Measurements from ENCODE around the gene LMTK2.

LMTK2 gene

DNA sequence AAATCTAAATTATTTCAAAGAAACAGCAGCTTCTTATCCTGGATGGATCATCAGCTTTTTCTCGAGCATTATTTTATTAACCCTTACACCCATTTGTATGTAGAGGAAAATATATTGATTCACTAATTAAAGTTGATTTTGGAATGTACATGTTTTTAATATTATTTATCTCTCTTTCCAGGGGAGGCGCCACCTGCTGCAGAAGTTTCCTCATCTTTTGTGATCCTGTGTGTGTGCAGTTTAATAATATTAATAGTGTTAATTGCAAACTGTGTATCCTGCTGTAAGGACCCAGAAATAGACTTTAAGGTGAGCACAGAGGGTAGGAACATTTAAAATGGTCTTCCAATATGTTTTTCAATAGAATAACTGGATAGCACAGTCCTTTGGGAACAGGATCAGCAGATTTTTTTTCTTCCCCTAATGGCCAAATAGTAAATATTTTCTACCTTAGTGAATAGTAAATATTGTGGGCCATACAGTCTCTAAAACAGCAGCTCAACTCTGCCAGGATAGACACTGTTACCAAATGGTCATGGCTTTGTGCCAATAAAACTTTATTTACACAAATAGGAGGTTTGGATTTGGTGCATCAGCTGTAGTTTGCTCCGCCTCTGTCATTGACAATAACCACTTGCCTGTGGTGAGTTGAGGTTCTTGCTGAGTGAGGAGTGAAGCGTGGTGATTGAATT lies 30.6 kb downstream of the LMTK2 start:
- DNase-seq, result no peak

DNA sequence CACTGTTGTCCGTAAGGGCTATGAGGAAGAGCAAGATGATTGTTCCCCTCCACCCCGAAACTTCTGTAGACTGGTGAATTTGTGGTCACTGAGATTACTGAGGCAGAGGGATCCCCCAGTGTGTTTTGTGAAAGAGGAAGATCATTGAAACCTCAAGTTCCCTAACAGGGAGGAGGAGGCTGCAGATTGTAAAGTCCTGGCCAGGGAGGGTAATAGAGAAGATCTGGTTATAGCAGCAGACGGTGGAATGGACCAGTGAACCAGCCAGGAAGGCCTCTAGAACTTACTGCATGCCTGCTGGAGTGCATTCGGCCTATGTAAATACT lies 31.1 kb downstream of the LMTK2 start:
- DNase-seq, result no peak

DNA sequence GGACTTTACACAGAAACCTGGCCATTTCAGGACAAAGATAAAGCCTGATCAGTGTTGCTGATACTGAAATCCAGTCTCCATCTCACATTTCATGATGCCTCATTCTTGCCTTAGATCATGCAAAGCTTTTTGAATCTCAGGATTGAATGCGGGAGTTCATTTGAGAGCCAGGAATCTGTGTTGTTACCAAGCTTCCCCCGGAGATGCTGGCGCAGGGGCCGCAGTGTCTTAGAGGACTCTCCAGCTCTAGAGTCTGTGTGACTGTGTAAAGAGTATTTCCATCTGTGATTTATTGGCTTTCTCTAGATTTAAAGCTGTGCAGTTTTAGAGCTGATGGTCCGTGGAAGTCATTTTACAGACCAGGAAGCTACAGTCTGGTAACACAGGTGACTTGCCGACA lies 32.0 kb downstream of the LMTK2 start:
- no peak for DNase-seq

DNA sequence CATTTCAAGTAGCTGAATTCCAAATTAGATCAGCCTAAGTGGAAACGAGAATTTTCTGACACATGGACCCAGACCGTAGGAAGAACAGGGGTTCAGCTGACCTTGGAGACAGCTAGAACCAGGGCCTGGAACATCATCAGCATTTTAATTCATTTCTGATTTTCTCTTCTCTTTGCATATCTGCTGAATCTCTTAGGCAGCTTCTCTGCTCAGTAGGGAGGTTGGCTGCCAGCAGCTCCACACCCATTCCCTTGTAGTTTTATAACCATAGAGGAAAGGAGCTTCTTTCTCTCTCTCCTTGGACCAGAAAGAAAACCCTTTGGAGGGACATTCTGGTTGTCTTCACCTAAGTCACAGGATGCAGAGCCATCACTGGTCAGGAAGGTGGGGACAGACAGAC lies 36.0 kb downstream of the LMTK2 start:
- no peak for DNase-seq

DNA sequence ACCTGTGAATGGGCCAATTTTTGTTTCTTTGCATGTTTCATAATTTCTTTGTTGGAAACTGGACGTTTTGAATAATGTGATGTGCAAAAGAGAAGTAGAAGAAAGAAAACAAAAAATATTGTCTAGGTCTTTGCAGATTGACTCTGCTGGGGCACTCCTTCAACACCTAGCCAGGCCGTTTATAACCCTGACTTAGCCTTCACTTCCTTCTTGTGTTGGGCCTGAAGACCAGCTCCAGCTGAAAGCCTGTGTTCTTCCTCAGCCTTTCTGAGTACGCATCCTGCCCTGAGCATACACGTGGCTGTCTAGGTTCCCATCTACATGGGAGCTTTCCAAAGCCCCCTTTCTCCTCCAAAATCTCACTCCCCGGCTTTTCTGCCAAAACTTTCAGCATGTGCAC lies 41.9 kb downstream of the LMTK2 start:
- no peak for DNase-seq

- no peak for DNase-seq
Measured at GRCh38 chr7:98149116-98149692, 42.5 kb downstream of the LMTK2 start.

DNA sequence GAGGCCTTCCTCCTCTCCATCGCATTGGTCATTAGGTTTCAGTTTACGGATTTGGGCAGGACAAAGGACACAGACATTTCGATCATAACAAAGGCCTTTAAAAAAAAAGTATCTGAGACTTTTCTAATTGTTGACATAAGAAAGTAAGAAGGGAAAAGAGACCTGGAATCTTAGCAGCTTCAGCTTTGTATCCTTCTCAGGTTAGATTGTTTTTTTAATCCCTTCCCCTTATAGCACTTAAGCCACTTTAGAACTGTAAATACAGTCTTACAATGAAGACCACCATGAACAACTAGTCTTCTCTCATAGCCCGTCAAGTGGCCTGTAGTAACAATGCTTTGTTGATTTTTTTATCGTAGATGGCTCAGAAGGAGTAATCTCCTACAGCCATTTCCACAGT lies 45.2 kb downstream of the LMTK2 start:
- DNase-seq, result no peak

GRCh38 chr7:98156700-98157099 lies 50.0 kb downstream of the LMTK2 start:
- DNase-seq, result no peak

- DNase-seq, result no peak
Measured at GRCh38 chr7:98157761-98158160, 51.1 kb downstream of the LMTK2 start.

DNA sequence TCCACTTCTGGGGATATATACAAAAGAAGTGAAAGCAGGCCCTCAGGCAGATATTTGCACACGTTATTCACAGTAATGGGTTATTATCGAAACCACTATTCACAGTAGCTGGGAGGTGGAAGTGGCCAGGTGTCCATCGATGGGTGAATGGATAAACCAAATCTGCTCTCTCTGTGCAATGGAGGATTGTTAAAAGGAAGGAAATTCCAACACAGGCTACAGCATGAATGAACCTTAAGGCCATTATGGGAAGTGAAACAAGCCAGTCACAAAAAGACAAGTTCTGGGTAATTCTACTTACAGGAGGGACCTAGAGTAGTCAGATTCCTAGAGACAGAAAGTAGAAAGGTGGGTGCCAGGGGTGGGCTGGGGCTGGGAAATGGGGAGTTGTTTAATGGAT lies 56.1 kb downstream of the LMTK2 start:
- DNase-seq, result no peak

DNA sequence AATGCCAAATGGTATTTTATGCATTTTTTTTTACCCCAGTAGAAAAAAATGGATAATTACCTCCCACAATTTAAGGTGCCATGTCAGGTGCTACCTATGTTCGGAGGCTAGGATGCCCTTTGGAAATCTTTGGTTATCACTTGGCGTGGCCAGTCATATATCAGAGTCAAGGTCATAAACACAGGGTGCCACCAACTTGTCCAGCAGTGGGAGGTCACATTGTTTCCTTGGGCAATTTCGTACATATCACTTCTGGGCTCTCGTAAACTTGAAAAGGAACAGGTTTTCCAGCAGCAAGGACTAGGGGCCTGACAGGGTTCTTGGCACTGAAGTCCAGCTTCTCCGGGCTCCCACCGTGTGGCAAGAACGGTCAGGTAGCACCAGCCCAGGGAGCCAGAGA lies 56.6 kb downstream of the LMTK2 start:
- no peak for DNase-seq

DNA sequence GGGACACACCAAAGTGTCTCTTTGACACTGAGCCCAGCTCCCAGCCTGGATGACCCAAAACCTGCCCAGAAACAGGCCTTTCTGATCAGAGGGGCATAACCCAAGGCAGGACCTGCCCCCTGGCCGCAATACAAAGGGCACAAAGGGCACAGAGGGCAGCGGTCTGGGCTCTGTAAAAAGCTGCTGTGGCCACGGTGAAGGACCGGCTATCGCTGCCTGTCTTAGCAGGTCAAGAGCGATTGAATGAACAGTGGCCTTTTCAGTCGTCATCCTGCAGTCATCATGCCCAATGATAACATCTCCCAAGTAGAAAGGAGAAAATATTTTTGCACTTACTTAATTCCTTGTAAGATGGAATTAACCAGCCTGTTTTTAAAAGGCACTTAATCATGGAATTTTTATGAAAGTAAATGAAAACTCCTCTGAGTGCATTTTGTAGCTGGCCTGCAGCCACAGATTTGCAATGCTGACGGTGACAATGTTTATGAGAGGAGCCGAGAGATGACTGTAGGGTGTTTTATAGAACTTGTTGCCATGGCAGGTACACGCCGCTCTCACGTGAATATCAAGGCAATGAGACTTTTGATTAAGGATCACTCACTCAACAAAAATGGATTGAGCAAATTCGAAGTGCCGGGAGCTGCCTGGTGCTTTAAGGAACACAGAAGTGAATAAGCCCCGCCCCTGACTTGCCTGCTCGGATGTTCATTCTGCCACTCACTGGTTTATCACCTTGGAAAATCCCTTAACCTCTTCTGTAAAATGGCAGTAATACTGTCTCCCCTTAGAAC lies 57.2 kb downstream of the LMTK2 start:
- no peak for DNase-seq

DNA sequence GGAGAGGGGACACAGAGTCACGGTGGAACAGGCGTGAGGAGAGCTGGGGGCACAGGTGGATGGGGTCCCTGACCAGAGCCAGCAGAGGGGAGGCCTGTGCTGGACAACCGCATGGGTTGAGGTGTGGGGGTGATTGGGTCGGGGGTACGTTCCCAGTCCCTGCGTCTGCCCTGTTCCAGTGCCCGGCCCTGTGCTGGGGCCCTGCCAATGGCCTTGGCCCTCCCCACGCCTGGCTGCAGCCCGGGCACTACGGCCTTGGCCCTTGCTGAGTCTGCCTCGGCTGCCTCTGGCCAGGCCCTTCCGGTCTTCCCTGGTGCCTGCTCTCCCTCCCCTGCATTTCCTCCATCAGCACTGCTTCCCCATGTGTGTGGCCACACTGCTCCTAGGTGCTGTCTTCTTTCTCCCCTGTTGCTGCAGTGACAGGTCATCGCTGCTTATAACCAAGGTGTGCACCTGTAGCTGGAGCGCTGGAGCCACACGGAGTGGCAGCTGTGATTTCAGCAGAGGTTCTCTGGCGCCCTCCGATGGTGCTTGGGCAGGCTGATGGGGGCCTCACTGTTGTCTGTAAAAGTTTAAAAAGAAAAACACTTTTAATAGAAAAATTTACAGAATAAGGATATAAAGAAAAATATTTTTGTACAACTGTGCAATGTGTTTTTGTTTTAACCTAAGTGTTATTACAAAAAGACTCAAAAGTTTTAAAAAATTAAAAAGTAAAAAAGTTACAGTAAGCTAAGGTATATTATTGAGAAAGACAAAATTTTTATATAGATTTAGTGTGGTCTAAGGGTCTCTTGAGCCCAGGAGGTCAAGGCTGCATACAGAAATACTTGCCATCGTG lies 59.4 kb downstream of the LMTK2 start:
- no peak for DNase-seq

DNA sequence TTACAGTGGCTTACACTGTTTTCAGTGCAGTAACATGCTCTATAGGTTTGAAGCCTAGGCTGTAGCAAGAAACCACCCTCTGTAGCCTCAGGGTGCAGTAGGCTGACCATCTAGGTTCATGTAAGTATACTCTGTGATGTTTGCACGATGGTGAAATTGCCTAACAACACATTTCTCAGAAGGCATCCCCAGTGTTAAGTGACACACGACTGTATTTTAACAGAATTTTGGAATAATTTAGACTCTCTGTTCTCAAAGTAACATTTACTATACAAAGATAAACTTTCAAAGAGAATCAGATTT lies 60.0 kb downstream of the LMTK2 start:
- no peak for DNase-seq

- DNase-seq, result no peak
Measured at GRCh38 chr7:98167653-98168052, 61.0 kb downstream of the LMTK2 start.

DNA sequence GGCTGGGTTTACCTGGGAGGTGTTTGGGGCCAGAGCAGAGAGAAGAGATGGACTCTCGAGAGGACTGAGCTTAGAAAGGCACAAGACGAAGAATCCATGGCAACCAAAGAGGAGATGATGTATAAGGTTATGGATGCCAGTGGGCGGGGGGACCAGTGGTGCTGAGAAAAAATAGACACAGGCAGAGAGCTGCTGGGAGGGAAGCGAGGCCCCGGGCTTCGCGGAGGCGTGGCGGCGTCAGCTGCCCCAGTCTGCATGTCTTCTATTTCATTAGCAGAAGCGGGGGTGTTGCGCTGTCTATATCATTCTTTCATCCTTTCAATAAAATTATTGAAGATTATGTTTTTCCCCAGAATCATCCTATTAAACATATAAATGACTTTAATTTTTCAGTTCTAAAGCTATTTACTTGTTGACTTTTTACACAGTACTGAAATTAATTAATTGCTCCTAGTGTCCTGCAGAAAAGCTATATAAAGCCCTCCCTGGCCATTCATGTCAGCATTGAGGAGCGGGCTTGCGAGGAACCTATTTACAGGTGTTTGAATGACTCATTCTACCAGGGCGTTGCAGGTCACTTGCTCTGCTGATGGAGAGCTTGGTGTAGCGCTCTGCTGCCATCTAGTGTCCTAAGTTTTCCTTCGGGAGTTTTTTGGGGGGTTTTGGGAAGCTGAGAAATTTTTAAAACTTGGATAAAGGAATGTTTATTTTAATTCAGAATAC lies 61.7 kb downstream of the LMTK2 start:
- peak; percentile 41 for DNase-seq

GRCh38 chr7:98168904-98169621 lies 62.4 kb downstream of the LMTK2 start:
- no peak for DNase-seq

GRCh38 chr7:98170966-98171365 lies 64.3 kb downstream of the LMTK2 start:
- DNase-seq, result no peak

- DNase-seq, result no peak
Measured at GRCh38 chr7:98171449-98171848, 64.8 kb downstream of the LMTK2 start.

DNA sequence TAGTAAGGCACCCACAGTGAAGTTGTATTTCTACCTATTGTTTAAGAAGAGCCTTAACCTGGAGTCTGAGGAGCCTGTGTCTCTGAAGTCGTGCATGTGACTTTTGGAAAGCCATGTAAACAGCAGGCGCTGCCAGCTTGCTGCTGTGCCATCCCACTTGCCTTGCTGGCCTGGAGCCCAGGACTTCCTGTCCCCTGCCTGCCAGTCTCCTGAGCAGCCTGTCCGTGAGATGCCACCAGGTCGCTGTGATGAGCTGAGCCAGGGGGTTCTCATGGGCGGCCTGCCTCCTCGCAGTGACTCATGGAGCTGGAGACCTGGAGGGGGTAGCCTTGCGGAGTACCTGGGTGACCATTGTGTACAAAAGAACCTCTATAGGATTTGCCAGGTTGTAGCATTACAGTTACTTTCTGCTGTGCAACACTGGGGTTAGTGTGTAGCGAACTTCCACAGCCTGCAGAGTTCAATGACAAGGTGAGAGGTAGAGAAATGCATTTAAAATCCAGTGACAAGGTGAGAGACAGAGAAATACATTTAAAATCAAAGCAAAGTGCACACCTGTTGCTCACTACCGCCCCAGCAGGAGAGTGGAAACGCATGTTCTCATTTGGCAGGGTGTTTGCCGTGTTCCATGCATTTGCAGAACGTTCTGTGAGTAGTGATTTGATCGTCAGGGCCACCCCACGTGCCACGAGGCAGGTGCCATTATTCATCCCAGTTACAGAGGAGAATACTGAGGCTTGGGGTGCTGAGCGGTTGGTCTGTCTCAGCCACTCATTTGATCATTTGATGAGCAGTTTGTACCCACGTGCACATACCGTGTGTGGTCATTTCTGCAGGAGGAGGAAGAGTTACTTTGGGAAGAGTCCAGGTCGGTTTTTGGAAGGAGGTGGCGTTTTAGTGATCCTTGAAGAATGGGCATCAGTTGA lies 67.9 kb downstream of the LMTK2 start:
- no peak for DNase-seq

Data from fibroblast of skin of abdomen (primary cell).